Gastroesophageal sphincter (tissue), 3 donors: ENCODE data around the gene MARK2.

ENCODE experiments used
- CTCF ChIP-seq, 4 experiments: fragments of 200-600 bp in 2 of 4; fragments of 450-650 bp in 2 of 4; sonication (generic) in 1 of 4; IDR thresholded peaks; one replicate each; pipeline ENCODE4 v1.5.1; 2017 to 2019; ENCODE audit warnings: antibody characterized with exemption in 4 of 4, mild to moderate bottlenecking in 2 of 4, moderate library complexity in 2 of 4
- POLR2A ChIP-seq, 2 donors: fragments of 450-650 bp; IDR thresholded peaks; one replicate each; pipeline ENCODE4 v1.6.1; 2017; ENCODE audit warnings: antibody characterized with exemption in 2 of 2, mild to moderate bottlenecking in 2 of 2, moderate library complexity in 1 of 2
- POLR2AphosphoS5 ChIP-seq: sonication (generic); formaldehyde crosslinking; IDR thresholded peaks from one replicate; pipeline ENCODE4 v1.6.1; 2017; ENCODE audit warnings: antibody characterized with exemption

GRCh38 chr11:63875506-63876065 is 36.7 kb downstream of the MARK2 start:
- no peak for TF ChIP-seq POLR2A (IDR thresholded peaks at IDR 0.05)
- no peak for TF ChIP-seq POLR2AphosphoS5
- no peak for TF ChIP-seq CTCF (IDR thresholded peaks at IDR 0.05)
